ENCODE measurements around the gene CEP57L1. TPM values are rescaled to one million over a fixed set of nuclear protein-coding genes. Genes with fewer than 3 reads are reported as not detected.
"Not testable (repeated sequence)": the region's sequence is repeated elsewhere in the genome, so short reads cannot be mapped to it uniquely, and the experiment has no call there.

Gene CEP57L1
- total RNA-seq, 1 donor from 2014 or later = 14.0 TPM

DNA sequence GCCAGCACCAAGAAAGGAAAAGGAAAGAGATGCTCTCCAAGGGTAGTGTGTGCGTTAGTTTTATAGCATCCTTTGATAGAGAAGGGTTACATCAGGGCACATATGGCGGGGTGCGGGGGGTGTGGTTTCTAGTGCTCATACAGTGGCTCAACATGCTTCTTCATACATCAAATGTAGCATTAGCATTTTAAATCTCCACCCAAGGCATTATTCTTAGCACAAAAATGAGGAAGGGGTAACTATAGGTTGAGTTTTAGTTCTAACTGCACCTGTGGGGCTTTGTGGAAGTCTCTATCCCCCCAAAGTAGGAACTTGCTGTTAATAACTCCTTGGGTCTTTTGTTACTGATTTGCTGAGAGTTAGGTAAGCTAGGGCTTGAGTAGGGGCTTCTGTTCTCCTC, 89.3 kb downstream of the CEP57L1 start:
- no peak overlapping the region for H3K4me3 Mint-ChIP-seq (ENCODE audit: unreplicated experiment)
- H3K9me3 Mint-ChIP-seq (ENCODE audit: low read depth) = no peaks in the 10 kb centered on the region
- no peak for DNase-seq (ENCODE audit: low spot score)
- H3K27me3 Mint-ChIP-seq (ENCODE audit: low read depth) = peaks cover 34% of the 10 kb centered on the region
- no peaks in the 10 kb centered on the region for H3K36me3 Mint-ChIP-seq (ENCODE audit: low read depth)
- H3K4me1 Mint-ChIP-seq (ENCODE audit: low read depth) = peaks cover 6% of the 10 kb centered on the region
- TF ChIP-seq, protein P1, sequence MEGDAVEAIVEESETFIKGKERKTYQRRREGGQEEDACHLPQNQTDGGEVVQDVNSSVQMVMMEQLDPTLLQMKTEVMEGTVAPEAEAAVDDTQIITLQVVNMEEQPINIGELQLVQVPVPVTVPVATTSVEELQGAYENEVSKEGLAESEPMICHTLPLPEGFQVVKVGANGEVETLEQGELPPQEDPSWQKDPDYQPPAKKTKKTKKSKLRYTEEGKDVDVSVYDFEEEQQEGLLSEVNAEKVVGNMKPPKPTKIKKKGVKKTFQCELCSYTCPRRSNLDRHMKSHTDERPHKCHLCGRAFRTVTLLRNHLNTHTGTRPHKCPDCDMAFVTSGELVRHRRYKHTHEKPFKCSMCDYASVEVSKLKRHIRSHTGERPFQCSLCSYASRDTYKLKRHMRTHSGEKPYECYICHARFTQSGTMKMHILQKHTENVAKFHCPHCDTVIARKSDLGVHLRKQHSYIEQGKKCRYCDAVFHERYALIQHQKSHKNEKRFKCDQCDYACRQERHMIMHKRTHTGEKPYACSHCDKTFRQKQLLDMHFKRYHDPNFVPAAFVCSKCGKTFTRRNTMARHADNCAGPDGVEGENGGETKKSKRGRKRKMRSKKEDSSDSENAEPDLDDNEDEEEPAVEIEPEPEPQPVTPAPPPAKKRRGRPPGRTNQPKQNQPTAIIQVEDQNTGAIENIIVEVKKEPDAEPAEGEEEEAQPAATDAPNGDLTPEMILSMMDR (IDR thresholded peaks at IDR 0.05) = no peak
- no peak overlapping the region for H3K27ac Mint-ChIP-seq (ENCODE audit: unreplicated experiment)

DNA sequence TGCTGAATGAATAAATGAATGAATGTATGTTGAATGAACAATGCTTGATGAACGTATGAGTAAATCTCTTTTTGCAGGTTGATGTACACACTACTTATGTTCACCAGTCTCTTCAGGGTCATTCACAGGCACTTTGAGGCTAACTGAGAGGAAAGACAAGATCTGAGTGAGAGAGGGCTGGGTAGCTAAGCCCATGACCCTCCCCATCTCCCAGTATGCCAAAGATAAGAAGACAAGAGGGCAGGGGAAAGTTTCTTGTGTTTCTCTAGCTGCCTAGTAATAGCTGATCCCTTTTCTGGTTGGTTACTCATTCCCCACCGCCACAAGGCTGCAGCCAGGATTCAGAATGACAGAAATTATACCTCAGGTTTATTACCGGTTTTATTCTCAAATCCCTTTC, 90.7 kb downstream of the CEP57L1 start:
- Mint-ChIP-seq H3K4me3 (ENCODE audit: unreplicated experiment) (no peak overlapping the region), H3K4me1 (ENCODE audit: low read depth) (peaks cover 6% of the 10 kb centered on the region), H3K36me3 (ENCODE audit: low read depth) (no peaks in the 10 kb centered on the region), H3K27ac (ENCODE audit: unreplicated experiment) (no peak overlapping the region), H3K9me3 (ENCODE audit: low read depth) (peaks cover 3% of the 10 kb centered on the region), H3K27me3 (ENCODE audit: low read depth) (peaks cover 34% of the 10 kb centered on the region)
- TF ChIP-seq, protein P1 (IDR thresholded peaks at IDR 0.05) = no peak
- DNase-seq (ENCODE audit: low spot score) = no peak

DNA sequence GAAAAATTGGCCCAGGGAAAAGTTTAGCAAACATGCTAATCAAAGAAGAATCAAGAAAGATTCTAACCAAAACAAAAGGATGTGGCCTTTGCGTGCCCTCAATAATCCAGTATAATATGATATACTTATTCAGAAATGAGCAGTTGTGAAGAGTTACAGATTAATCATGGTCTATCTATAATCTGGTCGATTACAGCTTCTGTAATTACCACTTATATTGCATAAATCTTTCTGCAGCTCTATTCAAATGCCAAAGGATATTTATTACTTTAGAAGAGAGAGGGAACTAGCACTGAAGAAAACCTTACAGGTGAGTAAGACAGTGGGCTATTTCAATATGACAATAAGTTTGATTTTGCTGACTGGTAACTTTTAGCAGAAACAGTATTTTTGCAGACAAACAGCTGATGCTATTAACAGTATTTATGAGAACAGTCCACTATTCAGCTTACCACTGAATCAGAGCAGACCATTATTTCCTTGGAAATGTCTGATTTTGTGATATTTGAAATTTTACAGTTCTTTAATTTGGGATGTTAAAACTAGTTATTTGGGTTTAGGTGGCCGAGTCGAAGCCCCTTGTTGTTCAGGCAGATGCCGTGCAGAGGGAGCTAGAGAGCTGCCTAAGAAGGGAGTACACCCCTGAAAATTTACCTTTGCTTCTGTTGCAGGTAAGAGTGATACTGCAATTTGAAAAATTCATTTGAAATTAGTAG, 92.2 kb downstream of the CEP57L1 start:
- no peak overlapping the region for H3K27ac Mint-ChIP-seq (ENCODE audit: unreplicated experiment)
- H3K36me3 Mint-ChIP-seq (ENCODE audit: low read depth) = peaks cover 1% of the 10 kb centered on the region
- H3K9me3 Mint-ChIP-seq (ENCODE audit: low read depth) = peaks cover 8% of the 10 kb centered on the region
- no peak for DNase-seq (ENCODE audit: low spot score)
- peaks cover 1% of the 10 kb centered on the region for H3K4me1 Mint-ChIP-seq (ENCODE audit: low read depth)
- H3K27me3 Mint-ChIP-seq (ENCODE audit: low read depth) = peaks cover 29% of the 10 kb centered on the region
- no peak overlapping the region for H3K4me3 Mint-ChIP-seq (ENCODE audit: unreplicated experiment)
- TF ChIP-seq, protein P1 (IDR thresholded peaks at IDR 0.05) = peak; percentile 98

DNA sequence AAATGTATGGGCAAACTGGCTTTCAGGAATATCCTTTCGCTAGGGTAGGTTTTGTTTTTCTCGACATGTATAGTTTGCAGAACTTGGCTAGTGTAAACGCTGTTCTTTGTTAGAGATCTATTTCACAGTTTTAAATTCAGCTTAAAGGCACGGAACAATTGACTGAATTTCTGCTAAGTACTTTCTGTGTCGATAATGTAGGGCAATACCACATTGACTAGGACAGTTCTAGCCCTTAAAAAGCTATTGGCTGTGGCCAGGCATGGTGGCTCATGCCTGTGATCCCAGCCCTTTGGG, 92.8 kb downstream of the CEP57L1 start:
- Mint-ChIP-seq H3K4me1 (ENCODE audit: low read depth) (no peaks in the 10 kb centered on the region), H3K4me3 (ENCODE audit: unreplicated experiment) (no peak overlapping the region), H3K36me3 (ENCODE audit: low read depth) (peaks cover 1% of the 10 kb centered on the region), H3K27ac (ENCODE audit: unreplicated experiment) (no peak overlapping the region), H3K27me3 (ENCODE audit: low read depth) (peaks cover 27% of the 10 kb centered on the region), H3K9me3 (ENCODE audit: low read depth) (peaks cover 8% of the 10 kb centered on the region)
- TF ChIP-seq, protein P1 (IDR thresholded peaks at IDR 0.05) = peak; percentile 13
- no peak for DNase-seq (ENCODE audit: low spot score)

DNA sequence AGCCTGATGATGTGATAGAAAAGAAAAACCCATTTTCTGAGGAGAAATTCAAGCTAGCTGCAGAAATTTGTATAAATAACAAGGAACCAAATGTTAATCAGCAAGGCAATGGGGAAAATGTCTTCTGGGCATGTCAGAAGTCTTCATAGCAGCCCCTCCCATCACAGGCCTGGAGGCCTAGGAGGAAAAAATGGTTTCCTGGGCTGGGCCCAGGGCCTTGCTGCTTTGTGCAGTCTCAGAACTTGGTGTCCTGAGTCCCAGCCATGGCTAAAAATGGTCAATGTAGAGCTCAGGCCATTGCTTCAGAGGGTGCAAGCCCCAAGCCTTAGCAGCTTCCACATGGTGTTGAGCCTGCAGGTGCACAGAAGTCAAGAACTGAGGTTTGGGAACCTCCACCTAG, 96.1 kb downstream of the CEP57L1 start:
- not testable (repeated sequence) for H3K27me3 Mint-ChIP-seq (ENCODE audit: low read depth); H3K36me3 Mint-ChIP-seq (ENCODE audit: low read depth); H3K4me3 Mint-ChIP-seq (ENCODE audit: unreplicated experiment); DNase-seq (ENCODE audit: low spot score); H3K4me1 Mint-ChIP-seq (ENCODE audit: low read depth); H3K27ac Mint-ChIP-seq (ENCODE audit: unreplicated experiment)
- H3K9me3 Mint-ChIP-seq (ENCODE audit: low read depth) = peaks cover 10% of the 10 kb centered on the region

DNA sequence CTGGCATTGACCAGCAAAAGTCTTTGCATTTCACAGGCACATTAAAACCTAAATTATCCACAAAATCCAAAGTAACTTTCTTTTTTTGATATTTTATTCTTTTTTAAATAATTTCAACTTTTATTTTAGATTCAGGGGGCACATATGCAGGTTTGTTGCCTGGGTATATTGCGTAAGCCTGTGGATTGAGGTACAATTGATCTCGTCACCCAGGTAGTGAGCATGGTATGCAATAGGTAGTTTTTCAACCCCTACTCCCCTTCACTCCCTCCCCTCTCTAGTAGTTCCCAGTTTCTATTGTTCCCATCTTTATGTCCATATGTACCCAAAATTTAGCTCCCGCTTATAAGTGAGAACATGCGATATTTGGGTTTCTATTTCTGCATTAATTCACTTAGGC, 97.6 kb downstream of the CEP57L1 start:
- no peak for DNase-seq (ENCODE audit: low spot score)
- Mint-ChIP-seq H3K27ac (ENCODE audit: unreplicated experiment) (no peak overlapping the region), H3K36me3 (ENCODE audit: low read depth) (peaks cover 1% of the 10 kb centered on the region), H3K27me3 (ENCODE audit: low read depth) (peaks cover 2% of the 10 kb centered on the region), H3K9me3 (ENCODE audit: low read depth) (peaks cover 10% of the 10 kb centered on the region), H3K4me3 (ENCODE audit: unreplicated experiment) (no peak overlapping the region), H3K4me1 (ENCODE audit: low read depth) (no peaks in the 10 kb centered on the region)
- TF ChIP-seq, protein P1 (IDR thresholded peaks at IDR 0.05) = no peak

Measured in chondrocyte (in vitro differentiated cells).